Chondrocyte (in vitro differentiated cells): ENCODE results near the gene MAT2A. TPM values are rescaled to one million over a fixed set of nuclear protein-coding genes. Genes with fewer than 3 reads are reported as not detected.
"Not testable (repeated sequence)": the region's sequence is repeated elsewhere in the genome, so short reads cannot be mapped to it uniquely, and the experiment has no call there.

ENCODE experiments used
- DNase-seq: peaks from one replicate; pipeline ENCODE4 v3.0.0; 2021; ENCODE audit warnings: mixed read lengths, low spot score
- H3K27ac Mint-ChIP-seq: one replicate; pipeline ENCODE4 v1.8.0; 2021; ENCODE audit warnings: mild to moderate bottlenecking, moderate library complexity, mixed read lengths; ENCODE audit not compliant: unreplicated experiment
- H3K27me3 Mint-ChIP-seq: 2 replicates; pipeline ENCODE4 v1.8.0; 2021; ENCODE audit warnings: low read depth, mixed read lengths
- H3K36me3 Mint-ChIP-seq: 2 replicates; pipeline ENCODE4 v1.8.0; 2021; ENCODE audit warnings: low read depth, mixed read lengths
- H3K4me1 Mint-ChIP-seq: 2 replicates; pipeline ENCODE4 v1.8.0; 2021; ENCODE audit warnings: low read depth, mild to moderate bottlenecking, mixed read lengths
- H3K4me3 Mint-ChIP-seq: one replicate; pipeline ENCODE4 v1.8.0; 2021; ENCODE audit warnings: mild to moderate bottlenecking, moderate library complexity, mixed read lengths; ENCODE audit not compliant: unreplicated experiment
- H3K9me3 Mint-ChIP-seq: 2 replicates; pipeline ENCODE4 v1.8.0; 2021; ENCODE audit warnings: low read depth, mixed read lengths
- total RNA-seq: library from RNA; stranded (reverse); gene quantifications from 3 replicates; pipeline ENCODE4 v1.2.1, GENCODE V29; 2021
- TF ChIP-seq, protein P1 (sequence below): fragments of 200-600 bp; sonication (generic); IDR thresholded peaks from 2 replicates; pipeline ENCODE4 v1.5.0; 2021; ENCODE audit warnings: antibody characterized with exemption, mild to moderate bottlenecking, moderate library complexity

MAT2A gene
- total RNA-seq, 1 donor from 2014 or later = 155 TPM

DNA sequence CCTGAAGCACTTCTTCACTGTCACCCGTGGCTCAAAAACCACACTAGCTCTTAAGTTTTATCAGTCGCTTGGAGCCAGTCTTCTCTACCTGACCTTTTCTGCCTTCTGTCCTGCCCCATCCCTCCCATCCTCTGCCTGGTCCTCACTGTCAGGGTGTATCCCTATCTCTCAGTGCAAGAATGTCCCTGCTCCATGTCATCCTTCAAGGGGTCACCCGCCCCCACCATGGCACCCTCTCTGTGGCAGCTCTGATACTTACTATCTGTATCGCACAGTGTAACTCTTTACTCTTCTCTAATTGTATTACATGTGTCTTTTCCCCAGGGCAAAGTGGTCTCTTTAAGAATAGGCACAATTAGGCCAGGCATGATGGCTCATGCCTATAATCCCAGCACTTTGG, 49.7 kb downstream of the MAT2A start:
- Mint-ChIP-seq H3K9me3 (no peaks in the 10 kb centered on the region), H3K4me1 (peaks cover 35% of the 10 kb centered on the region), H3K27me3 (no peaks in the 10 kb centered on the region), H3K27ac (no peak overlapping the region), H3K36me3 (no peaks in the 10 kb centered on the region), H3K4me3 (no peak overlapping the region)
- DNase-seq = no peak
- TF ChIP-seq, protein P1, sequence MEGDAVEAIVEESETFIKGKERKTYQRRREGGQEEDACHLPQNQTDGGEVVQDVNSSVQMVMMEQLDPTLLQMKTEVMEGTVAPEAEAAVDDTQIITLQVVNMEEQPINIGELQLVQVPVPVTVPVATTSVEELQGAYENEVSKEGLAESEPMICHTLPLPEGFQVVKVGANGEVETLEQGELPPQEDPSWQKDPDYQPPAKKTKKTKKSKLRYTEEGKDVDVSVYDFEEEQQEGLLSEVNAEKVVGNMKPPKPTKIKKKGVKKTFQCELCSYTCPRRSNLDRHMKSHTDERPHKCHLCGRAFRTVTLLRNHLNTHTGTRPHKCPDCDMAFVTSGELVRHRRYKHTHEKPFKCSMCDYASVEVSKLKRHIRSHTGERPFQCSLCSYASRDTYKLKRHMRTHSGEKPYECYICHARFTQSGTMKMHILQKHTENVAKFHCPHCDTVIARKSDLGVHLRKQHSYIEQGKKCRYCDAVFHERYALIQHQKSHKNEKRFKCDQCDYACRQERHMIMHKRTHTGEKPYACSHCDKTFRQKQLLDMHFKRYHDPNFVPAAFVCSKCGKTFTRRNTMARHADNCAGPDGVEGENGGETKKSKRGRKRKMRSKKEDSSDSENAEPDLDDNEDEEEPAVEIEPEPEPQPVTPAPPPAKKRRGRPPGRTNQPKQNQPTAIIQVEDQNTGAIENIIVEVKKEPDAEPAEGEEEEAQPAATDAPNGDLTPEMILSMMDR = no peak

DNA sequence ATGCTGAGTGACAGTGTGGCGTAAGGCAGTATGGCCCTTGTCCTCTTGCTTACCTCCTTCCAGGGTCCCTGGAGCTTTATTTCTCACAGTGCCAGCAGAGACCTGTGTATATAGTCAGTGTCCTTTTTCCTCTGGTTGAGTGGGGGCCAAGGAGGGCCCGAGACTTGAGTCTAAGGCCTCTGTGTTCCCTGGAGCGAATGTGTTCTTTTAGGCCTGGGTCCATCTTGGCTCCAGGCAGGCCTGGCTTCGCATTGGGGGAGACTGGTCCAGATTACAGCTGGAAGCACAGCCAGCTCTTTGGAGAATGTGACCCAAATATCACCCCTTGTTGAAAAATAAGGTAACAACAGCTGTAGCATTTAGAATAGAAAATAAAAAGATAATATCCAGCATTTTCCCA, 50.2 kb downstream of the MAT2A start:
- TF ChIP-seq, protein P1 = no peak
- no peak overlapping the region for H3K27ac Mint-ChIP-seq
- no peaks in the 10 kb centered on the region for H3K36me3 Mint-ChIP-seq
- H3K4me1 Mint-ChIP-seq = peaks cover 35% of the 10 kb centered on the region
- H3K27me3 Mint-ChIP-seq = no peaks in the 10 kb centered on the region
- no peak overlapping the region for H3K4me3 Mint-ChIP-seq
- DNase-seq = no peak
- no peaks in the 10 kb centered on the region for H3K9me3 Mint-ChIP-seq

DNA sequence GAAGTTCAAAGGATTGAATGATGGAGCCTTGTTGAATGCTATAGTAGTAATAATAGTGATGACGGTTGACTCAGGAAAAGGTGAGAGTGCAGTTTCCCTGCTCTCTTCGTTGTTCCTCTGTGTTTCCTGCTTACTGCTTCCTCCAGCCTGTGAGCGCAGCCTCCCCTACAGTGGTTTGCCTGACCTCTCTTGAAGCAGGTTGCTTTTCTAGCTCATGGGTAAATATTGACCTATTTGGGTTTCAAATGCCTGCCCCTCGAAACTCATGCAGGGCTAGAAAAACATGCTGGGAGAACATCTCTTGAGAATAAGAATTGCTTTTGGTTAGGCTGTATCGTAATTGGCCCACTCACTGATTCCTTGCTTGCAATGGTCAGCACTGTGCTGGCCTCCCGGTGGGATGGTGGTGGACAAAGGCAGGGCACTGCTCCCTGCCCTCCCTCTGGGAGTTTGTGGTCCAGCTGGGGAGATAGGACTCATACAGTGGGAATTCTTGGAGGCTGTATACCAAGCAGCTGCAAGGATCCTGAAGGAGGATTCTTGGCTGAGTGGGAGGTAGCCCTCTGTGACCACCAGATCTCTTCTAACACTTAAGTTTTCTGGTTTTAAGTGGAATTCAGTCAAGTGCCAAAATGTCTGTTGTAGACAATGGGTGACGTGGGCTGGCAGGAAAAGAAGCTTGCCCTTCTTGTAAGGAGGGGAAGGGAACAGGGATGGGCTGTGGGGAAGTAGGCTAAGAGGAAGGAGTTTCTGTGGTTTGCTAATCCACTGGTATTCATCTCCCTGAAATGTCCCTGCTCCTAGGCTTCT, 51.2 kb downstream of the MAT2A start:
- Mint-ChIP-seq H3K36me3 (no peaks in the 10 kb centered on the region), H3K27me3 (no peaks in the 10 kb centered on the region), H3K27ac (peak overlapping the region; percentile 89), H3K4me1 (peaks cover 40% of the 10 kb centered on the region), H3K9me3 (no peaks in the 10 kb centered on the region), H3K4me3 (no peak overlapping the region)
- no peak for DNase-seq
- TF ChIP-seq, protein P1 = no peak

DNA sequence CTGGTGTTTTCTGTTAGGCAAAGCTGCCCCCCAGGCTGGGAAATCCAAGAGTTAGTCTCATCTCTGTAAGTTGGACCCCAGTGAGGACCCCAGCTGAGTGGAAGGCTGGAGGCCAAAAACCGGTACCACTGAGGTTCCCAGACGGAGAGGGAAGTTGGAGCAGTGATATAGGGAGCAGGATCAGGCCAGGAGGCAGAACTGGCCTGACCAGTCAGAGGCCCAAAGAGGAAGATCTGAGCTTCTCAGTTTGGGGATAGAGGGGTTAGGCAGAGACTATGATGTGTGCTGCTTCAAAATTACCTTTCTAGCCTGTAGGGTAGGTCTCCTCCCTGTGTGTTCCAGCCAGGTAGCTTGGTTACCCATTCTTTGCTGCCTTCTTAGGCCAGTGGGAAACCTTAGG, 52.0 kb downstream of the MAT2A start:
- Mint-ChIP-seq H3K36me3 (no peaks in the 10 kb centered on the region), H3K27me3 (no peaks in the 10 kb centered on the region)
- DNase-seq = no peak

DNA sequence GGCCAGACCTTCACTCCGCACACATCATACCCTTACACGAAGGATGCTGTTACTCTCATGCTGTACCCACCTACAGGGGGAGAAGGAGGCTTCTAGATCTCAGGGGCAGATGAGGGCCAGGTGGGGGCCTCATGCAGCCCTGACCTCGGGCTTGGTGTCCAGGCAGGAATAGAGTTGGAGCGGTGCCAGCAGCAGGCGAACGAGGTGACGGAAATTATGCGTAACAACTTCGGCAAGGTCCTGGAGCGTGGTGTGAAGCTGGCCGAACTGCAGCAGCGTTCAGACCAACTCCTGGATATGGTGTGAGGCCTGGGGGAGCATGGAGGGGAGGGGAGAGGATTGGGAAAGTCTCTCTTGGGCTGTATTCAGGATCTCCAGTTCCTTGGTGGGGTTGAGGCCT, 52.6 kb downstream of the MAT2A start:
- peaks cover 41% of the 10 kb centered on the region for H3K4me1 Mint-ChIP-seq
- TF ChIP-seq, protein P1 = no peak
- H3K36me3 Mint-ChIP-seq = no peaks in the 10 kb centered on the region
- no peak overlapping the region for H3K4me3 Mint-ChIP-seq
- DNase-seq = no peak
- H3K27ac Mint-ChIP-seq = no peak overlapping the region
- H3K9me3 Mint-ChIP-seq = no peaks in the 10 kb centered on the region
- no peaks in the 10 kb centered on the region for H3K27me3 Mint-ChIP-seq

More for the DNA sequence above, 52.0 kb downstream of the MAT2A start:
- no peaks in the 10 kb centered on the region for H3K9me3 Mint-ChIP-seq
- no peak overlapping the region for H3K4me3 Mint-ChIP-seq
- peak overlapping the region; percentile 89 for H3K27ac Mint-ChIP-seq
- peaks cover 36% of the 10 kb centered on the region for H3K4me1 Mint-ChIP-seq
- TF ChIP-seq, protein P1 = no peak

DNA sequence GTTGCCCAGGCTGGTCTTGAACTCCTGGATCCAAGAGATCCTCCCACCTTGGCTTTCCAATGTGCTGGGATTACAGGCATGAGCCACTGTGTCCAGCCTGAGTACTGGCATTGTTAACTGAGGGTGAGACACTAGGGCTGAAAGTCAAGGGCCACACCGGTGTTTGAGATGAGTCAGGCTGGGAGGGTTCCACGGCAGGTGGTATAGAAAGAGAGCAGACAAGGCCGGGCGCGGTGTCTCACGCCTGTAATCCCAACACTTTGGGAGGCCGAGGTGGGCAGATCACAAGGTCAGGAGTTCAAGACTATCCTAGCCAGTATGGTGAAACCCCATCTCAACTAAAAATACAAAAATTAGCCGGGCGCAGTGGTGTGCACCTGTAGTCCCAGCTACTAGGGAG, 53.3 kb downstream of the MAT2A start:
- not testable (repeated sequence) for H3K27me3 Mint-ChIP-seq, H3K27ac Mint-ChIP-seq, H3K4me3 Mint-ChIP-seq, H3K36me3 Mint-ChIP-seq, DNase-seq, H3K9me3 Mint-ChIP-seq
- peaks cover 48% of the 10 kb centered on the region for H3K4me1 Mint-ChIP-seq
